Suppressor macrophage (primary cell): ENCODE measurements around the gene SPAG7.

Source experiments
- DNase-seq, 4 experiments: peaks; one replicate each; pipeline ENCODE4 v3.0.0-alpha.2; 2020 to 2022

Gene SPAG7

GRCh38 chr17:4950075-4950745 lies 17.4 kb downstream of the SPAG7 start:
- DNase-seq: peak; percentile 62 to 85 (median 65)

GRCh38 chr17:4949321-4950074 lies 18.1 kb downstream of the SPAG7 start:
- DNase-seq: peak; percentile 77 to 92 (median 89)

GRCh38 chr17:4948931-4949320 lies 18.7 kb downstream of the SPAG7 start:
- DNase-seq: peak; percentile 95 to 98 (median 96)

- peak; percentile 92 to 98 (median 96) for DNase-seq
Observed at GRCh38 chr17:4948166-4948930, 19.3 kb downstream of the SPAG7 start, which contains the start of gene PFN1. TSS of gene PFN1 (minus strand) at chr17:4948530. CDS start at chr17:4948394, 136 bp downstream.

- DNase-seq: peak; percentile 60 to 87 (median 75)
Observed at GRCh38 chr17:4947411-4948165, 20.0 kb downstream of the SPAG7 start.

- peak; percentile 18 to 62 (median 47) for DNase-seq
Observed at GRCh38 chr17:4947010-4947410, 20.6 kb downstream of the SPAG7 start.

GRCh38 chr17:4946312-4946976 lies 21.2 kb downstream of the SPAG7 start:
- DNase-seq: peak; percentile 21 to 54 (median 40)

- no peak for DNase-seq
Observed at GRCh38 chr17:4945944-4946280, 21.7 kb downstream of the SPAG7 start.

- DNase-seq: peak; percentile 86 to 92 (median 90)
Observed at GRCh38 chr17:4945176-4945943, 22.3 kb downstream of the SPAG7 start.

GRCh38 chr17:4944554-4945175 lies 23.0 kb downstream of the SPAG7 start:
- no peak for DNase-seq

GRCh38 chr17:4944163-4944553 lies 23.5 kb downstream of the SPAG7 start:
- DNase-seq: peak in 3 of 4 experiments; percentile 26 to 47 (median 38)

GRCh38 chr17:4942760-4943508 lies 24.7 kb downstream of the SPAG7 start:
- DNase-seq: no peak

- DNase-seq: no peak
Observed at GRCh38 chr17:4941319-4941610, 26.4 kb downstream of the SPAG7 start.

GRCh38 chr17:4940555-4941318 lies 26.9 kb downstream of the SPAG7 start:
- peak in 2 of 4 experiments; percentile 31 to 53 for DNase-seq

- DNase-seq: peak; percentile 98 to 100 (median 100)
Observed at GRCh38 chr17:4939796-4940554, 27.6 kb downstream of the SPAG7 start, which contains the start of the genes RNF167 and SLC25A11. TSS of gene RNF167 (plus strand) at chr17:4940268. CDS start at chr17:4940910, 642 bp downstream. TSS of gene SLC25A11 (minus strand) at chr17:4940046. CDS start at chr17:4939910, 136 bp downstream.

GRCh38 chr17:4939546-4939795 lies 28.1 kb downstream of the SPAG7 start:
- no peak for DNase-seq

- peak in 2 of 4 experiments; percentile 15 to 27 for DNase-seq
Observed at GRCh38 chr17:4938688-4939545, 28.7 kb downstream of the SPAG7 start.
